DMS79 treated with DMSO at 0.1 percent for 48 hours (cell line): ENCODE measurements around the gene FOXN3.

ENCODE experiments used
- DNase-seq: peaks from one replicate; lab custom pipeline; 2025; lab: John Stamatoyannopoulos, UW

FOXN3 gene, protein sequence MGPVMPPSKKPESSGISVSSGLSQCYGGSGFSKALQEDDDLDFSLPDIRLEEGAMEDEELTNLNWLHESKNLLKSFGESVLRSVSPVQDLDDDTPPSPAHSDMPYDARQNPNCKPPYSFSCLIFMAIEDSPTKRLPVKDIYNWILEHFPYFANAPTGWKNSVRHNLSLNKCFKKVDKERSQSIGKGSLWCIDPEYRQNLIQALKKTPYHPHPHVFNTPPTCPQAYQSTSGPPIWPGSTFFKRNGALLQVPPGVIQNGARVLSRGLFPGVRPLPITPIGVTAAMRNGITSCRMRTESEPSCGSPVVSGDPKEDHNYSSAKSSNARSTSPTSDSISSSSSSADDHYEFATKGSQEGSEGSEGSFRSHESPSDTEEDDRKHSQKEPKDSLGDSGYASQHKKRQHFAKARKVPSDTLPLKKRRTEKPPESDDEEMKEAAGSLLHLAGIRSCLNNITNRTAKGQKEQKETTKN

DNA sequence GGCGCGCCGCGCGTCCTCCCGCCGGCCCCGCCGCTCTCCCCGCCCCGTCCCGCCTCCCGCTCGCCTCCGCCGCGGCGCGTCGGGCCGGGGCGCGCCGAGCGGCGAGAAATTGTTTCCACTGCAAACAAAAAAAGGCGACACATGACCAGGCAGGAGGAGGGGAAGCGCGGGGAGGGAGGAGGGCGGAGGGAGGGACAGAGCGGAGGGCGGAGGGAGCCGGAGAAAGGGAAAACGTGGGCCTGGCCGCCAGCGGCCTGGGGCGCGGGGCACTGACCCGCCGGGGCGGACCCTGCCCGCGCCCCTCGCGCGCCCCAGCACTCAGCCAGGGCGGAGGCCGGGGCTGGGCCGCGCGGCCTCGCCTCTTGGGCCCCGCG is at the start of gene FOXN3:
TSS of gene FOXN3 (minus strand) at position 143 of the 374 bp plus-strand sequence. CDS start 4,757 bp downstream, outside the sequence.
- DNase-seq, result peak; percentile 92

DNA sequence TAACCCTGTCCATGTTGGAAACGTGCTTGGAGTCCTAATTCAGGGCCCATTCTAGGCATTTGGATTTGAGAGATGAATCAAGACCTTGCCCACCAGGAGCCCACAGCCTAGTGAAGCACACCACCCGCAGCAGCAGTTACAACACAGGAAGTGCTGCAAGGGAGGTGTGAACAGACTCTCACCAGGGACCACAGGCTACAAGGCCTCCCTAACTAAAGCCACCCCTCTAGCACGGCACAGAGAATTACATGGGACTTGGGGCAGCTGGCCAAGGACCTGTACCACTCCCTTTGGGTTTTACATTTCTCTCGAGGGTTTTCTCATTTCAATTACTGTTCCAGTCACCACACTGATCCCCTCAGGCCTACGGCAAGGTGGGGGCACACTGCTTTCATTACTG is 49.5 kb upstream of the FOXN3 start:
- DNase-seq, result no peak

DNA sequence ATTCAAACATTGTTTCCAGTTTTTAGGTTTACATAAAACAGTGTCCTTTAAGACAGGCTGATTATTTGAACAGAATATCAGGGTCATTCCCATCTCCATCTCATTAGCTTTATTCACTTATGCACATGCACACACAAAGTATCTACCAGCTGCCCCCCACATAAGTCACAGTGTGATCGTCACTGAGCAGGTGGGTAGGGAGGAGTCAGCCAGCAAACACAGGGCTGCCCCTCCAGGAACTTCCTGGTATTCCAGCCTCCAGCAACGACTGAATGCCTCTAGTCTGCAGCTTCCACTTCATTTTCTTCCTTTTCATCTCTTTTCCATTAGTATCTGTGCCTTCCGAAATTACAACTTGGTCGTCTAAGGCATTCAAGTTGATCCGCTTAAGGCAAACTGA is 48.8 kb upstream of the FOXN3 start:
- DNase-seq, result no peak

DNA sequence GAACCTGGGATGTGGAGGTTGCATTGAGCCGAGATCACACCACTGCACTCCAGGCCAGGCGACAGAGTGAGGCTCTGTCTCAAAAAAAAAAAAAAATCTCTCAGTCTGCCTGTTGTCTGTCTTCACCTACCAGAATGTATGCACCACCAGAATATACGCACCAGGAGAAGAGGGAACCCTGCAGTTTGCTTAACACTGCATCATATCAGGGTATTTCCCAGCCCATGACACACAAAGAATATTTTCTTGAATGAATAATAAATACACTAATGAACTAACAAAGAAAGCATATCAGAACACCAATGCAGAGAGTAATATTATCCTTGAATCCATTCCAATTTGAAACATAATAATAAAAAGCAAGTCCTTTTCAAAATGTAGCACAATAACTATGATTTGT is 44.2 kb upstream of the FOXN3 start:
- no peak for DNase-seq

DNA sequence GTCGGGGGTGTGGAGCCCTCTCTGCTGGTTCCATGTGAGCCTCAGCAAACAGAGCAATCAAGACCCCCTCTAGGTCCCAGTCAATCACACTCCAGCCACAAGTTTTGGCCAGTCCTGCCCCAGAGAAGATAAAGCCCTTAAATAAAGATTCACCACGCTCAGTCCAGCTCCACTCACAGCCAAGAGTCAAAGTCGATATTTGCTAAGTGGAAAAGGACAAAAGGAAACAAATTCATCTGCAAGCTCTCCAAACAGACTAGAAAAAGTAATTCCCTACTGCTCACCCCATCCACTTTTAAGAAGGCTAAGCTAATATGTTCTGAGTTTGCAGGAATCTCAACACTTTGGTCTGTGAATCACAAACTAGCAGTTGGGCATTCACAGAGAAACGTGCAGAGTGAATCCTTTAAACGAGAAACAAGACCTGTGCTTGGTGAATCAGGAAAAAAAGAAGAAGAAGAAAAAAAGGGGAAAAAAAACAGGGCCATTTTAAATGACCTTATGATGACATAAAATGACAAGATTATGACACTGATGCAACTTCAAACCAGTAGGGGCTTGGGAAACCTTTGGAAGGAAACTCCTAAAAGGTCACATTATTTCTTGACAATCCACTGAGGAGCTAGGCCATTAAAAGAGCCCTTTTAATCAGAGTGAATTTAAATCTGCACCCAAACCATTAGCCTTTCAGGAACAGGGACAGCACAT is 41.8 kb upstream of the FOXN3 start:
- DNase-seq, result no peak

DNA sequence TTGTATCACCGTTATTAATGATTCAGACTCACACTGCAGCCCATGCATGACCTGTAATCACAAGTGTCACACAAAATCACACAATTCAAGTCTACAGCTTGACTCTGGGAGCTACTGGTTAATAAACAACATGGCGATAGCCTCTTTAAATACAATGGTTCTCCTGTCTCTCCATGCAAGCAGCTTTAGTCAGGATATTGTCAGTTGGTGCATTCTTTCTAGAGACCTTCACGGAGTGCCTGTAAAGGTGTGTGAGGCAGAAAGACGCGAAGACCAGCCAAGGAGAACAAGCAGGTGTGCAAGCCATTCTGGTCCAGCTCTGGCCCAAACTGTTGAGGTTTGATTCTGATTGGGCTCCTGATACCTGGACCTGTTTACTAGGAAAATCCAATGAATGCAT is 40.0 kb upstream of the FOXN3 start:
- DNase-seq, result no peak

DNA sequence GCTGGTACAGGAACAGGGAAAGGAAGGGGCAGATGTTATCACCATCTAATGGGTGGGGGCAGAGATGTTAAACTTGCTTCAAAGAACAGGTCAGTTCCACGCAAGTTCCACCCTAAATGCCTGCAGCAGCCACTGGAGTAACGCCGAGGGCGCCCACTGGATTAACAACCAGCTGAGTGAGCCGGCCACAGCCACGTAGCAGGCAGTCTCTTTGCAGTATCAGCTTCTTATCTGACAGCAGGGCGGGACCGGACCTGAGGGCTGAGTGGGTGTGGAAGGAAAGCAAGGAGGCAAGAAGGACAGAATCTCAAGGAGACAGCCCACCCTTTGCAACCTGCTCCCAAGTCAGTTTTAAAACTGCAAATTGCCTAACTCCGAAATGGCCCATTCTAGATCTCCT is 38.4 kb upstream of the FOXN3 start:
- no peak for DNase-seq

DNA sequence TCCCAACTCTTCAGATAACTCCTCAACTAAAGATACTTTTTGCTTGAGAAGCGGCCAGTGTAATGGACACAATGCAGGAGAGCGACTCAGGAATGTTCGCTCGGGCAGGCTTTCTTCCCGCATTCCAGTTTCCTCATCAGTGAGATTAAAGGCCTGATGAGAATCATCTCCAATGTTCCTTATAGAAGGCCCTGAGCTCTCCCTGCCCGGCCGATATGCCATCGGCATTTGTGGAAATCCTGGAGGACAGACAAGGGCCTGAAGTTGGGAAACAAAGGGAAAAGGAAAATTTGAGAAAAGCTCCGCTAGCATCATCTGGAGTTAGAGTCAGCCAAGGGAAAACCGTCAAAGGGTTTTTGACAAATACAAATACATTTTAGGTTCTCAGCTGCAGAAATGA is 38.0 kb upstream of the FOXN3 start:
- DNase-seq, result no peak

DNA sequence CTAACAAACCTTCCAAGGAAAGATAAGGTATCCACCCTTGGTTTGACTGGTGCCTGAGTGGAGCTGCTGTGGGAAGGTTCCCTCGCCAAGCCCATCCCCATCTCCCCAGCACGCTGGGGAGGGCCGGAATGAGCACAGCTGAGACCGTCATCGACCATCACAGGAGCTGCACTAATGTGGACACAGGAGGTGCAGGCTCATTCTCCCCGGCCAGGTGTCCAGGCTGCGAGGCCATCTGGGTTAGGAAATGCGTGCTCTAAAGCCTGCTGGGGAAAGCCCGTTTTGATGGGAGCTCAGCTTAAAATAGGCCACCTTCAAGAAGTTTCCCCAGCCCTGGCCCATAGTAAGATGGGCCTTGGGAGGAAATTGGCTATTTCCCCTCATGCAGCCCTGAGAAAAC is 35.2 kb upstream of the FOXN3 start:
- no peak for DNase-seq

DNA sequence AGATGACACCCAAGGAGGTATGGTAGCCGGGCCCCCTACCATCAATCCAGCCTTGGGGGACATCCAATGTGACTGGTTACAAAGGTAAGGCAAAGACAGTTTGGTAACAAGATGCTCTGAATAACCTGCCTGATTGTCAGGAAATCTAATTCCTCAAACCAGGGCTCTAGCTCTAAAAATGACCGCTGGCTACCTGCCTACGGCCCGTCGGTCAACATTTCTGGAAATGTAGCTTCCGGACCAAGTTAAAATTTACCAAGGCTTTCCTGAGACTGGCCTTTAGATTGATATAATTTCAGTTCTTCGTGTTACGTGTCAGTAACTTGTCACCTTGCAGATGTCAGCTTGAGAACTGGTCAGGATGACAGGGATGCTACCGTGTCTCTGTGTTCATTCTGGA is 34.2 kb upstream of the FOXN3 start:
- DNase-seq, result no peak

DNA sequence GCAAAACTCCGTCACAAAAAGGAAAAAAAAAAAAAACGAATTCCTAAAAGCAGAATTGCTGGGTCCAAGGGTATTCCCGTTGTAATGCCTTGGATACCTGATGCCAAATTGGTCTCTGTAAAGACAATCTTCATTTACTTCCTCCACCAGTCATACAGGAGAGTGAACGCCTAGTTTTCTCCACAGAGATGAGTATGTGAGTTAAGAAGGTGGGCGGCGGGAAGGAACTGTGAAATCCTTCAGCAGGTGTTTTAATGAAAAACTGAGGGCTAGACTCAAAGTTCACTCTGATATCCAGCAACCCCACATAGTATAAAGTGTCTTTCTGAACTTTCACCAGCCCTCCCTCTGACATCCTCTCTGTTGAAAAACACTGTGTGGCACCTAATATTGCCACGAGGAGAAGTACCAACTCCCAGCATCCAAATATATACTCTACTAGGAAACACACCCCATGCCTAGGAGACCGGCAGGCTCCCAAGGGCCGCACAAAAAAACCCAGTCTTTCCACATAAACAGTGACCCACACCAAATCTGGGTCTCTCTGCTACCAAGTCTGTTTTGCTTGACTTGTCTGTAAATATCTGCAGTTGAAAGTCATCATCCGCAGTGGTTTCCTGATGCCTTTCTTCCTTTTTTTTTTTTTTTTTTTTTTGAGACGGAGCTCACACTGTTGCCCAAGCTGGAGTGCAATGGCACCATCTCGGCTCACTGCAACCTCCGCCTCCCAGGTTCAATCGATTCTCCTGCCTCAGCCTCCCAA is 30.3 kb upstream of the FOXN3 start:
- DNase-seq, result no peak

DNA sequence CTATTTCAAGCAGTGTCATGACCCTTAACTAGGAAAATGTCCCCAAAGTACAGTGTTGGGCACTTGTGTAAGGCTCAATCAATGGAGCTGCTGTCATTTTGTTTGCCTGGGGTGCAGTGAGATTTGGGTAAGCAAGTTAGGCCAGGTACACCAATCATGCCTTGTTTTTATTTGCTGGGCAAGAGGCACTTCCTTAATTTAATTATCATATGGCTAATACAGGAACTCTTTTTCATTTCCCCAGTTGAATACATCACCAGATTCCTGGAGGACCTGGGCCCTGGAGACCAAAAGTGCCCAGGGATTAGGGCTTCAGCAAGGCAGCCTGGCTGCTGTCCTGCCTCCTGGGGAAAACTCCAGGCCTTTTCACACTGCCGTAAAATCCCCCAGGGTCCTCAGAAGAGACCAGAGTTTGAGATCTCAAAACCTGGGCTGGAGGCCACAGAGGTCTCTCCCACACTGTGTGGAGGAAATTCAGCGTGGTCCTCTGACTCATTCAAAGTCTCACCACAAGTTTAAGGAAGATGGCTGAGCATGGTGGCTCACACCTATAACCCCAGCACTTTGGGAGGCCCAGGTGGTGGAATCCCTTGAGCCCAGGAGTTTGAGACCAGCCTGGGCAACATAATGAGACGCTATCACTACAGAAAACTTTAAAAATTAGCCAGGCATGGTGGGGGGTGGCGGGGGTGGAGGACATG is 28.4 kb upstream of the FOXN3 start:
- DNase-seq, result no peak

DNA sequence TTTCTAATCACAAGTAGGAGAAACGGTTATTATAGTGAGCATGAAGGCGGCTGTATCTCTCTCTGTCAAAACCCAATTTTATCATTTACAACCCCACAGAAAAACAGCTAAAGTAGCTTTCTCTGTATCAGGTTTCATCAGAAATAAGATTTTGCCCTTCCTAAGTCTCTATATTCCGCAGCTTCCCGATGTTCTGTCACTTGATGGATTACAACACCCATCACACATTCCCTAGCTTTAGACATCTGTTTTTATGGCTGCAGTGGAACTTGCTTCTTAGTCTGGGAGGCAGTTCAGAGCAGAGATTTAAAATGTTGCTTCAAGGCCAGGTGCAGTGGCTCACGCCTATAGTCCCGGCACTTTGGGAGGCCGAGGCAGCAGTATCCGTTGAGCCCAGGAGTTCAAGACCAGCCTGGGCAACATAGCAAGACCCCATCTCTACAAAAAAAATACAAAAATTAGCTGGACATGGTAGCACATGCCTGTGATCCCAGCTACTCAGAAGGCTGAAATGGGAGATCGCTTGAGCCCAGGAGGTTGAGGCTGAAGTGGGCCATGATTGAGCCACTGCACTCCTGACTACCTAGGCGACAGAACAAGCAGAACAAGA is 27.6 kb upstream of the FOXN3 start:
- DNase-seq, result no peak

DNA sequence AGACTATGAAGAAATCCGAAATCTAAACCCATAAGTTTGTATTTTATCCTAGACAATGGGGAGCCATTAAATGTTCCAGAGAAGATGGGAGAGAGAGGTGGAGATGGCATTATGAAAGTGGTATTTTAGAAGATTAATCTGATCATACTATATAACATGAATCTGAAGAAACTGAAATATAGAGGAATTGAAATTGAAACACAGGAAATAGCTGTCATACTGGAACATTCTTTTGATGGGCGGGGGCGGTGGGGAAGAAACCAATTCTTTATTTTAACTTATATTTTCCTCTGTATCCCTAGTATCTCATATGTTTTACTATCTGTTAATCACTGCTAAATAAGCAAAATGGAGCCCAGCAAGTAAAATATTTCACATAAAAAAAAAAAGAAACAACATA is 27.0 kb upstream of the FOXN3 start:
- DNase-seq, result no peak

DNA sequence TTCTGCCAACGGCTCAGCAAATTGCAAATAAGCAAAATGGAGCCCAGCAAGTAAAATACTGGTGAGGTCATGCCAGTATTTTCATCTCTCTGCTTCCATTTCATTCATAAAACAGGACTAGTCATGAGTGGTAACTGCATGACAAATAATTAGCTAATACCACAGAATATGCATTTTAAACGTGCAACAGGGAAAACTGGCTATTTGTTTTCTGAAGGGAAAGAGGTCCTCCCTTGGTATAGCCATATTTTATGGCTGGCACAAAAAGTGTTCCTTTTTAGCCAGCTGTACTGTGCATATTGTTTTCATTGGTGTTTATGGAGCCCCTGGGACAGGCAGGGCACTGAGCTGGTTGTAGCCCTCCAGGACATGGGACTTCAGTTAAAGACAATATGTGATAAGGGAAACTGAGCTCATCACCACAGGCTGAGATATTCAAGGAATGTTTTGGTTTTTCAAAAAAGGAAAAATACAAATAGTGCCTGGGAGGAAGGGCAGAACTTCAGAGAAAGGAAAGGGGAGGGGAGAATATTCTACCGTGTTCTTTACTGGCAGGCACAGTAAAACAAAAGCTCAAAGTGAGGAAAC is 26.1 kb upstream of the FOXN3 start:
- DNase-seq, result no peak

DNA sequence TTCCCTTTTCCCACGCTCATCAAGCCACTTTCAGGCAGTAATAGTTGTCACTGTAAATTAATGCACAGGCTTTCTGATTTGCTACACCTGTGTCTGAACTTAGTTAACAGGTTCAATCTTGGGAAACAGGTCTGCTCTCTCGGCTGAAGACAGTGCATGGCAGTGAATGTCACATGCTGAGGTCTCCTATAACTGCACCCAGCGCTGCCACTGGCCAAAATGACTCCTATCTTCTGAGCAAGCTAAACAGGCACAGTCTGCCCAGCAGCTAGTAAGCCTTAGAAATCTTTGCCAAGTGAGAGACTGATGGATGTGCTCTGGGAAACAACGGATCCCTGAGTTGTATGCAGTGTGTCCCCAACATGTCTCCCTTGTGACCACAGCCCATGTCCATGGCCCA is 25.2 kb upstream of the FOXN3 start:
- no peak for DNase-seq

DNA sequence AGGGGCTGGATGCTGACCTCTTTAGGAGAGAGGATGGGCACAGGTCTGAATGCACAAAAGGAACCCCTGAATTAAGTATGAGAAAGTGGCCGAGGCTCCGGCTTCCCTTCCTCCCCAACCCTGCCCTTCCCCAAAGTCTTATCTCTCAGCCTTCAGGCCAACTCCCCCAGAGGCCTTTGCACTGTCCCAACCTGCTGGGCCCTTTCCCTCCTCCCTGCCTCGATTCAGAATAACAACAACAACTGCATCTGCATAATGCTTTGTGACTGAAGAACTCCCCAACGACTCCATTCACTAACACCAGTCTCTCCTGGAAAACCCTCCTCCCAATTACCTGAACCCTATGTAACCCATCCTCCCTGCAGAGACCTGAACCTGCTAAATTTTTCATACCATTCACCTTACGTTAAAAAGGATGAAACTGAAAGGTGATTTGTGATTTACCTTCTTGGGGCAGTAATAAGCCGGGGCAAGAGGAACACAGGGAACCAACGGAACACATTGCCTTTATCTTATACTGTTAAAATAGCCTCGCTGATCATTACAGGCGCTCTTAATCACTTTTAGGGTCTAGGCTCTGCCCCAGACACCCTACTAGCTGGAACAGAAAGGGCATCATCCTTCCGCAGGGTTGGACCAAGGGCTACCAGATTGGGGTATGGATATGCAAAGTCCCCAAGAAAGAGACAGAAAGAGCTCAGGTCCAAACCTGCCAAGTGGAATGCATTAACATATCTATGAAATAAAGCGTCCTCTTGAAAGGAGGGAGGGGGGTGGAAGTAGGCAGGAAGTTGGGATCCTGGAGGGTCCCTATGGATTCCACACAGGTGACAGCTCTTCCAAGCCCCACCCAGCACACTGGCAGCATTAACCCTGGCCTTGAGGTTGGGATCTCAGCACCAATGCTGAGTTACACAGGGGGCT is 24.2 kb upstream of the FOXN3 start:
- DNase-seq, result no peak

DNA sequence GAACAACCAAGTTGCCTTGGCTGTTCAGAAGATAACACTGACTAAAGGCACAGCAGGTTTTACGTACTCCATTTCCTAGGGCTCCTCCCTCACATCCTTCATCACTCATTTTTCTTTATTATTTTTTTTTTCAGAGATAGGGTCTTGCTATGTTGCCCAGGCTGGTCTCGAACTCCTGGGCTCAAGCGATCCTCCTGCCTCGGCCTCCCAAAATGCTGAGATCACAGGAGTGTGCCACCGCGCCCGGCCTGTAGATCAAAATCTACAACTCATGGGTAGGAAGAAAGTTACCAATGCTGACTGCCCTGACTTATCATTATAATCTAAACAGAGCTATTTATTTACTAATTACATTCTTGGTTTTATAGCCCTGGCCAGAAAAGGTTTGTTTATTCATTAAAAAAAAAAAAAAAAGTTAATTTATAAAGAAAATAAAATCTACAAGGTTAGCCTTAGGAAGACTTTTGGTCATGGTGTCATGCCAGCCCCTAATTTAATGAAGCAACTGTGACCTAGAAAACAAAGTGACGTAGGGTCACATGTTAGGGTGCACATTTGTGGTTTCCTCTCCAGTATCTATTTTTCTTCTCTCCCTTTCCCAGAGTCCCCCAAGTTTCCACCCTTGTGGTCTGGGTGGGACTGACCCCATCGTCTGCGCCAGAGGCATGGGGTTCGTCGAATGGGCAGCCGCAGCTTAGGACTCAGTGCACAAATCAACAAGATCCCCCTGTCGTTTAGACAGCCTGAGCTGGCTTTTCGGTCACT is 19.0 kb upstream of the FOXN3 start:
- no peak for DNase-seq

DNA sequence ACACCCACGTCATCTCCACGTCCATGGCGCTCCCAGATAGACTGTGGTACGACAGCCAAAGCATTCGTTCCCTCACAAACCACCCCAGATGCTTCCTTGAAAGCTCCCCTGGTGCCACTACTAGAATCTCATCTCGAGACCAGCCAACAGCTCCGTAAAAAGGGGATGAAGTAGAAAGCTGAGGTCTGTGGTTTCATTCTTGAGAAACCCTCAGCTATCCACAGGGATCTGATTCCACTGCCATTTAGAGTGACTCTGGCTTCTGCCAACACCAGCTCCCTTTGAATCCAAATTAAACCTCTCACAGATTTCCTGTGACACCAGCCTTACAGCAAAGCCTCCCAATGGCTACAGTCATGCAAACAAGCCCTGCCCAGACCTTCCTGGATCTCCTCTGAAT is 18.5 kb upstream of the FOXN3 start:
- no peak for DNase-seq

DNA sequence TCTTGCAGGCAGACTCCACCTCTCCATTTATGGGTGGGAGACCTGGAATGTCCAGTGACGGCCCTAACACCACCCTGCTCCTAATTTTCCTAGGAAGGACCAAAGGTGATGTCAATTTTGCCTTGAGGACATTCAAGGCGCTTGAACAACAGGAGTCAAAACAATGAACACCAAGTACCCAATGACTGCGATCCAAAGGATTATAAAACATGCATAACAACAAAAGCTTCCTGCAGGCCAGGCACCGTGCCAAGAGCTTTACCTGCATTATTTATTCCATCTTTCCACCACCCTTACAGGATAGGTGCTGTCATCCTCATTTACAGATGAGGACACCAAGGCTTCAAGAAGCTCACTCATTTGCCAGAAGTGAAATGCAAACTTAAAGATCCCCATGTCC is 15.2 kb upstream of the FOXN3 start:
- peak; percentile 54 for DNase-seq
